C4-2B (cell line): ENCODE results near the gene NLK.
"Not testable (repeated sequence)": the region's sequence is repeated elsewhere in the genome, so short reads cannot be mapped to it uniquely, and the experiment has no call there.

Experiments used
- ZFX ChIP-seq: fragments of 450-650 bp; IDR thresholded peaks from 2 replicates; pipeline ENCODE4 v1.6.1; 2017
- TF ChIP-seq, protein P1 (sequence below): fragments of 450-650 bp; conservative IDR thresholded peaks from 2 replicates; pipeline ENCODE4 v1.5.1; 2017; ENCODE audit warnings: mild to moderate bottlenecking

GRCh38 chr17:28098591-28098990, 56.1 kb downstream of the NLK start:
- TF ChIP-seq, protein P1, sequence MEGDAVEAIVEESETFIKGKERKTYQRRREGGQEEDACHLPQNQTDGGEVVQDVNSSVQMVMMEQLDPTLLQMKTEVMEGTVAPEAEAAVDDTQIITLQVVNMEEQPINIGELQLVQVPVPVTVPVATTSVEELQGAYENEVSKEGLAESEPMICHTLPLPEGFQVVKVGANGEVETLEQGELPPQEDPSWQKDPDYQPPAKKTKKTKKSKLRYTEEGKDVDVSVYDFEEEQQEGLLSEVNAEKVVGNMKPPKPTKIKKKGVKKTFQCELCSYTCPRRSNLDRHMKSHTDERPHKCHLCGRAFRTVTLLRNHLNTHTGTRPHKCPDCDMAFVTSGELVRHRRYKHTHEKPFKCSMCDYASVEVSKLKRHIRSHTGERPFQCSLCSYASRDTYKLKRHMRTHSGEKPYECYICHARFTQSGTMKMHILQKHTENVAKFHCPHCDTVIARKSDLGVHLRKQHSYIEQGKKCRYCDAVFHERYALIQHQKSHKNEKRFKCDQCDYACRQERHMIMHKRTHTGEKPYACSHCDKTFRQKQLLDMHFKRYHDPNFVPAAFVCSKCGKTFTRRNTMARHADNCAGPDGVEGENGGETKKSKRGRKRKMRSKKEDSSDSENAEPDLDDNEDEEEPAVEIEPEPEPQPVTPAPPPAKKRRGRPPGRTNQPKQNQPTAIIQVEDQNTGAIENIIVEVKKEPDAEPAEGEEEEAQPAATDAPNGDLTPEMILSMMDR, result not testable (repeated sequence)
- not testable (repeated sequence) for TF ChIP-seq ZFX
